Neural progenitor cell (in vitro differentiated cells): ENCODE results near the gene DSCAML1.

Experiments used
- EZH2 ChIP-seq: fragments of 200-600 bp; sonication (generic); IDR thresholded peaks from 2 replicates; pipeline ENCODE4 v1.6.1; 2017; ENCODE audit warnings: antibody characterized with exemption, mild to moderate bottlenecking, moderate library complexity
- EZH2phosphoT487 ChIP-seq: fragments of 200-600 bp; sonication (generic); IDR thresholded peaks from 2 replicates; pipeline ENCODE4 v1.6.1; 2017; ENCODE audit warnings: antibody characterized with exemption
- TF ChIP-seq, protein P1 (sequence below): fragments of 200-600 bp; sonication (generic); IDR thresholded peaks from 2 replicates; pipeline ENCODE4 v1.5.1; 2017; ENCODE audit warnings: antibody characterized with exemption, mild to moderate bottlenecking

DNA sequence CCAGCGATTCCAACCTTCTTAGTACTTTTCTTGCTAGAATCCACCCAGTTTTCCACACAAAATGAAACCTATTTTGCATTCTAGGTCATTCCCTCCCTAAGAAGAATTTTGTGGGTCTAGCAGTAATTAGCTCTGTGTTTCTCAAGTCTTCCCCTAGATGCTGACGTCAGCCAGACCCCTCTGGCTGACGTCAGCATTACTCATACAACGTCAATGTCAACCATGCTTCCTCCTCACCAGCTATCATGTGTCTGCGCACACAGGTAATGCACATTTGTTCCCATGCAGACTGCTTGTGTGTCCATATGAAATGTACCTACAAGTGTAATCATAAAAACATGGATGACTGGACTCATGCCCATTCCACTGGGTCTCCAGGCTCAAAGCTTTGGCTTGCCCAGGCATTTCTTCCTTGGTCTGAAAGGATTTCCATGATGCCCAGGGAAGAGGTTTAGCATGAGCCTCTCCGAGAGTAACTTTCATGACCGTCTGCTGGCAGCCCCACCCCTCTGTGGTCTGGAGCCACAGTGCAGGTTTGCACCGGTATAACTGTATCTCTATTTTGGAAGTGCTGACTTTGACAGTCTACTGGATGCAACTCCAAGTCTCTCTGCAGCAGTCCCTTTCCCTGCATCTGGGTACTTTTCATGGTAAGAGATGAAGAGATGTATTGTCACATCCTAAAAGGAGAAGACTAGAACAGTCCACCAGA, 58.6 kb downstream of the DSCAML1 start:
- TF ChIP-seq, protein P1, sequence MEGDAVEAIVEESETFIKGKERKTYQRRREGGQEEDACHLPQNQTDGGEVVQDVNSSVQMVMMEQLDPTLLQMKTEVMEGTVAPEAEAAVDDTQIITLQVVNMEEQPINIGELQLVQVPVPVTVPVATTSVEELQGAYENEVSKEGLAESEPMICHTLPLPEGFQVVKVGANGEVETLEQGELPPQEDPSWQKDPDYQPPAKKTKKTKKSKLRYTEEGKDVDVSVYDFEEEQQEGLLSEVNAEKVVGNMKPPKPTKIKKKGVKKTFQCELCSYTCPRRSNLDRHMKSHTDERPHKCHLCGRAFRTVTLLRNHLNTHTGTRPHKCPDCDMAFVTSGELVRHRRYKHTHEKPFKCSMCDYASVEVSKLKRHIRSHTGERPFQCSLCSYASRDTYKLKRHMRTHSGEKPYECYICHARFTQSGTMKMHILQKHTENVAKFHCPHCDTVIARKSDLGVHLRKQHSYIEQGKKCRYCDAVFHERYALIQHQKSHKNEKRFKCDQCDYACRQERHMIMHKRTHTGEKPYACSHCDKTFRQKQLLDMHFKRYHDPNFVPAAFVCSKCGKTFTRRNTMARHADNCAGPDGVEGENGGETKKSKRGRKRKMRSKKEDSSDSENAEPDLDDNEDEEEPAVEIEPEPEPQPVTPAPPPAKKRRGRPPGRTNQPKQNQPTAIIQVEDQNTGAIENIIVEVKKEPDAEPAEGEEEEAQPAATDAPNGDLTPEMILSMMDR = no peak
- TF ChIP-seq EZH2 = no peak
- no peak for TF ChIP-seq EZH2phosphoT487
